Upper lobe of left lung (tissue), 4 donors: ENCODE measurements around the gene FBXO45.

Source experiments
- POLR2A ChIP-seq, 4 donors: fragments of 450-650 bp; IDR thresholded peaks; one replicate each; pipeline ENCODE4 v1.5.1; 2016 to 2017; ENCODE audit warnings: antibody characterized with exemption in 4 of 4, mild to moderate bottlenecking in 2 of 4
- TF ChIP-seq, protein P1 (sequence below), 6 experiments: fragments of 450-650 bp in 4 of 6; fragments of 200-600 bp in 2 of 6; sonication (generic) in 2 of 6; IDR thresholded peaks; one replicate each; pipeline ENCODE4 v1.5.1; 2016 to 2019; ENCODE audit warnings: antibody characterized with exemption in 6 of 6

GRCh38 chr3:196611761-196612483 lies 43.5 kb downstream of the FBXO45 start:
- TF ChIP-seq, protein P1, sequence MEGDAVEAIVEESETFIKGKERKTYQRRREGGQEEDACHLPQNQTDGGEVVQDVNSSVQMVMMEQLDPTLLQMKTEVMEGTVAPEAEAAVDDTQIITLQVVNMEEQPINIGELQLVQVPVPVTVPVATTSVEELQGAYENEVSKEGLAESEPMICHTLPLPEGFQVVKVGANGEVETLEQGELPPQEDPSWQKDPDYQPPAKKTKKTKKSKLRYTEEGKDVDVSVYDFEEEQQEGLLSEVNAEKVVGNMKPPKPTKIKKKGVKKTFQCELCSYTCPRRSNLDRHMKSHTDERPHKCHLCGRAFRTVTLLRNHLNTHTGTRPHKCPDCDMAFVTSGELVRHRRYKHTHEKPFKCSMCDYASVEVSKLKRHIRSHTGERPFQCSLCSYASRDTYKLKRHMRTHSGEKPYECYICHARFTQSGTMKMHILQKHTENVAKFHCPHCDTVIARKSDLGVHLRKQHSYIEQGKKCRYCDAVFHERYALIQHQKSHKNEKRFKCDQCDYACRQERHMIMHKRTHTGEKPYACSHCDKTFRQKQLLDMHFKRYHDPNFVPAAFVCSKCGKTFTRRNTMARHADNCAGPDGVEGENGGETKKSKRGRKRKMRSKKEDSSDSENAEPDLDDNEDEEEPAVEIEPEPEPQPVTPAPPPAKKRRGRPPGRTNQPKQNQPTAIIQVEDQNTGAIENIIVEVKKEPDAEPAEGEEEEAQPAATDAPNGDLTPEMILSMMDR (IDR thresholded peaks at IDR 0.05): no peak
- no peak for TF ChIP-seq POLR2A (IDR thresholded peaks at IDR 0.05)
